ENCODE measurements around the gene ZXDA.

The ZXDA gene

DNA sequence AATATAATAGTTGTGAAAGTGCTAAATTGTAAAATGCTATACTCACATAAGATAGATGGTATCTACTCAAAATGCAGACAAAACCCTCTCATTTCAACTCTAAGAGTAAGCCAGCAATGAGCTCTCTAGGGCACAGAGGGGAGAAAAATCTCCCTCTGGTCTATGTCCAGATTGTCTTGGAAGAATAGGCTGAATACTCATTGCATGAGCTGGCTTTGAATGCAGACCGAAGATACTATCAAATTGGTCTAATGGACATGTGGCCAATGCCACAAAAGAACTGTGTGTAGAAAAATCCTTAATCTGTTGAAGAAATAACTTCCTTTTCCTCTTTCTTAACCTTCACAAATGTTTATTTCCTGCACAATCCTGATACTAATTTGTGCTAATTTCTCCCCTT, 3.5 kb downstream of the ZXDA start:
- TF ChIP-seq EZH2phosphoT487 (IDR thresholded peaks at IDR 0.05; ENCODE audit: low read length): no peak
- no peak for TF ChIP-seq EZH2 (optimal IDR thresholded peaks at IDR 0.05; ENCODE audit: low read depth, low read length)
- TF ChIP-seq, protein P1, sequence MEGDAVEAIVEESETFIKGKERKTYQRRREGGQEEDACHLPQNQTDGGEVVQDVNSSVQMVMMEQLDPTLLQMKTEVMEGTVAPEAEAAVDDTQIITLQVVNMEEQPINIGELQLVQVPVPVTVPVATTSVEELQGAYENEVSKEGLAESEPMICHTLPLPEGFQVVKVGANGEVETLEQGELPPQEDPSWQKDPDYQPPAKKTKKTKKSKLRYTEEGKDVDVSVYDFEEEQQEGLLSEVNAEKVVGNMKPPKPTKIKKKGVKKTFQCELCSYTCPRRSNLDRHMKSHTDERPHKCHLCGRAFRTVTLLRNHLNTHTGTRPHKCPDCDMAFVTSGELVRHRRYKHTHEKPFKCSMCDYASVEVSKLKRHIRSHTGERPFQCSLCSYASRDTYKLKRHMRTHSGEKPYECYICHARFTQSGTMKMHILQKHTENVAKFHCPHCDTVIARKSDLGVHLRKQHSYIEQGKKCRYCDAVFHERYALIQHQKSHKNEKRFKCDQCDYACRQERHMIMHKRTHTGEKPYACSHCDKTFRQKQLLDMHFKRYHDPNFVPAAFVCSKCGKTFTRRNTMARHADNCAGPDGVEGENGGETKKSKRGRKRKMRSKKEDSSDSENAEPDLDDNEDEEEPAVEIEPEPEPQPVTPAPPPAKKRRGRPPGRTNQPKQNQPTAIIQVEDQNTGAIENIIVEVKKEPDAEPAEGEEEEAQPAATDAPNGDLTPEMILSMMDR (IDR thresholded peaks at IDR 0.05; ENCODE audit: low read length): no peak
- Histone ChIP-seq H3K36me3 (replicated peaks; ENCODE audit: insufficient read depth, low read length) (no peaks in the 10 kb centered on the region), H3K27ac (ENCODE audit: low read length) (no peak overlapping the region), H3K4me2 (ENCODE audit: low read depth, low read length) (no peak overlapping the region), H3K79me2 (ENCODE audit: low read length) (no peaks in the 10 kb centered on the region), H3K4me1 (ENCODE audit: low read length) (no peaks in the 10 kb centered on the region), H3F3A (ENCODE audit: insufficient read depth, low read length) (no peaks in the 10 kb centered on the region), H3K9me3 (replicated peaks; ENCODE audit: insufficient read depth, low read length) (no peaks in the 10 kb centered on the region), H4K20me1 (ENCODE audit: insufficient read depth, low read length) (no peaks in the 10 kb centered on the region), H3K9ac (ENCODE audit: low read length) (no peak overlapping the region), H3K9me2 (replicated peaks; ENCODE audit: insufficient read depth, low read length) (no peaks in the 10 kb centered on the region), H3K4me3 (ENCODE audit: low read length) (no peak overlapping the region), H3K27me3 (replicated peaks; ENCODE audit: insufficient read depth, low read length) (no peaks in the 10 kb centered on the region), H2AFZ (ENCODE audit: low read length) (no peak overlapping the region)
- no peak for DNase-seq

DNA sequence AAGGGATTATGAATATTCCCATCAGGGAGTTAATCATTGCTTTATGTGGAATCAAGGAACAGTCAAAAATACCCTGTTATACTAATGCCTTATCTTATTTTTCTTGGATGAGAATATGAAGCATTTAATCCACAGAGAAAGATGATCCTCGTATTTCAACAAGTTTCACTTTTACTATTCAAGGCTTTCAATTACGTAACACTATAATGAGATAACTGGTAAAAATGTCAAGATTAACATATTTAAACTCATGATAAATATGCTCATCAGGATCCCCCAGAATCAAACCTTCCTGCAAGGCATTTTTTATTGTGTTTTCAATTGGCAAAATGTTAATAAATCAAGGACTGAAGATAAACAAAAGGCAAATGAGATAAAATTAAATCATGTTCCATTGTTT, 5.1 kb downstream of the ZXDA start:
- H3K9me3 ChIP-seq (replicated peaks; ENCODE audit: insufficient read depth, low read length): no peaks in the 10 kb centered on the region
- H3K9me2 ChIP-seq (replicated peaks; ENCODE audit: insufficient read depth, low read length): no peaks in the 10 kb centered on the region
- H2AFZ ChIP-seq (ENCODE audit: low read length): no peak overlapping the region
- no peaks in the 10 kb centered on the region for H3K27me3 ChIP-seq (replicated peaks; ENCODE audit: insufficient read depth, low read length)
- H3F3A ChIP-seq (ENCODE audit: insufficient read depth, low read length): no peaks in the 10 kb centered on the region
- H4K20me1 ChIP-seq (ENCODE audit: insufficient read depth, low read length): no peaks in the 10 kb centered on the region
- no peaks in the 10 kb centered on the region for H3K36me3 ChIP-seq (replicated peaks; ENCODE audit: insufficient read depth, low read length)
- H3K9ac ChIP-seq (ENCODE audit: low read length): no peak overlapping the region
- no peaks in the 10 kb centered on the region for H3K79me2 ChIP-seq (ENCODE audit: low read length)
- DNase-seq: no peak
- H3K4me3 ChIP-seq (ENCODE audit: low read length): no peak overlapping the region
- no peaks in the 10 kb centered on the region for H3K4me1 ChIP-seq (ENCODE audit: low read length)
- no peak overlapping the region for H3K4me2 ChIP-seq (ENCODE audit: low read depth, low read length)
- TF ChIP-seq EZH2 (optimal IDR thresholded peaks at IDR 0.05; ENCODE audit: low read depth, low read length): no peak
- no peak for TF ChIP-seq EZH2phosphoT487 (IDR thresholded peaks at IDR 0.05; ENCODE audit: low read length)
- TF ChIP-seq, protein P1 (IDR thresholded peaks at IDR 0.05; ENCODE audit: low read length): no peak
- no peak overlapping the region for H3K27ac ChIP-seq (ENCODE audit: low read length)

DNA sequence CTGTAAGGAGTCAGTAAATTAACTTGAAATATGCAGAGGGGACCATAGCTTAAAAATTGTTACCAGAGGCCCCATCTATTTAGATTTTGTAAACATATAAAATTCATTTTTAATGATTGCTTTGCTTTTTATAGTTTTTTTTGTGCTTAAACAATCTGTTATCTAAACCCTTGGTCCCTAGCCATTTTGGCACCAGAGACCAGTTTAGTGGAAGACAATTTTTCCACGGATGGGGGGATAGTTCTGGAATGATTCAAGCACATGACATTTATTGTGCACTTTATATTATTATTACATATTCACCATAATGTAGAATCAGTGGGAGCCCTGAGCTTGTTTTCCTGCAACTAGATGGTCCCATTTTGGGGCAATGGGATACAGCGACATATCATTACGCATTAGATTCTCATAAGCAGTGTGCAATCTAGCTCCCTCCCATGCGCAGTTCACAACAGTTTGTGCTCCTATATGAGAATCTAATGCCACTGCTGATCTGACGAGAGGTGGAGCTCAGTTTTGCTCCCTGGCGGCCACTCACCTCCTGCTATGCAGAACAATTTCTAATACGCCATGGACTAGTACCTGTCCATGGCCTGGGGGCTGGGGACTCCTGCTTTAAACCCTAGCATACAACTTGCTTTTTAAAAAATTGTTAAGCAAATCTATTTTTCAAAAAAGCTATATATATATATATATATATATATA, 5.9 kb downstream of the ZXDA start:
- no peaks in the 10 kb centered on the region for H3K9me2 ChIP-seq (replicated peaks; ENCODE audit: insufficient read depth, low read length)
- no peak overlapping the region for H3K4me2 ChIP-seq (ENCODE audit: low read depth, low read length)
- no peaks in the 10 kb centered on the region for H4K20me1 ChIP-seq (ENCODE audit: insufficient read depth, low read length)
- H3K9ac ChIP-seq (ENCODE audit: low read length): no peak overlapping the region
- no peak for DNase-seq
- TF ChIP-seq EZH2 (optimal IDR thresholded peaks at IDR 0.05; ENCODE audit: low read depth, low read length): no peak
- TF ChIP-seq EZH2phosphoT487 (IDR thresholded peaks at IDR 0.05; ENCODE audit: low read length): no peak
- TF ChIP-seq, protein P1 (IDR thresholded peaks at IDR 0.05; ENCODE audit: low read length): no peak
- no peak overlapping the region for H3K27ac ChIP-seq (ENCODE audit: low read length)
- H3K9me3 ChIP-seq (replicated peaks; ENCODE audit: insufficient read depth, low read length): no peaks in the 10 kb centered on the region
- H2AFZ ChIP-seq (ENCODE audit: low read length): no peak overlapping the region
- no peaks in the 10 kb centered on the region for H3K79me2 ChIP-seq (ENCODE audit: low read length)
- no peak overlapping the region for H3K4me3 ChIP-seq (ENCODE audit: low read length)
- no peaks in the 10 kb centered on the region for H3K4me1 ChIP-seq (ENCODE audit: low read length)
- H3K27me3 ChIP-seq (replicated peaks; ENCODE audit: insufficient read depth, low read length): no peaks in the 10 kb centered on the region
- H3K36me3 ChIP-seq (replicated peaks; ENCODE audit: insufficient read depth, low read length): no peaks in the 10 kb centered on the region
- no peaks in the 10 kb centered on the region for H3F3A ChIP-seq (ENCODE audit: insufficient read depth, low read length)
